ENCODE results near the gene SERPINB1. TPM values are rescaled to one million over a fixed set of nuclear protein-coding genes. Genes with fewer than 3 reads are reported as not detected.

SERPINB1 gene
- total and polyA plus RNA-seq, 12 donors: 16.3 to 73.7 (median 21.2) TPM

GRCh38 chr6:2793534-2794151, 48.0 kb downstream of the SERPINB1 start:
- Histone ChIP-seq H3K27ac (peak overlapping the region in 7 of 10 donors; percentile 19 to 87 (median 72)), H3K4me3 (no peak overlapping the region), H3K36me3 (peaks cover 0 to 4% (median 0%) of the 10 kb centered on the region in 9 donors), H3K27me3 (no peaks in the 10 kb centered on the region), H3K4me1 (peaks cover 6 to 69% (median 33%) of the 10 kb centered on the region in 9 donors), H3K9me3 (no peaks in the 10 kb centered on the region)
- DNase-seq (no peak), ATAC-seq (peak in 1 of 8 donors; percentile 6)
- WGBS, 2 donors: 50 to 54% methylated on average over 9 of the region's 9 CpGs
- intact Hi-C loops (cut with DNase I): loop anchor here in 8 of 10 donors (5.0 to 10.0 kb wide), 3 partner anchors 49 to 139 kb away; partner anchors contain the start of gene SERPINB1 (in 5 of the 8)
- TF ChIP-seq CTCF (IDR thresholded peaks at IDR 0.05): no peak

- Histone ChIP-seq H3K36me3 (peaks cover 0 to 13% (median 0%) of the 10 kb centered on the region in 9 donors), H3K27ac (peak overlapping the region in 7 of 10 donors; percentile 45 to 87 (median 72)), H3K9me3 (no peaks in the 10 kb centered on the region), H3K4me3 (no peak overlapping the region), H3K4me1 (peaks cover 6 to 69% (median 33%) of the 10 kb centered on the region in 9 donors), H3K27me3 (no peaks in the 10 kb centered on the region)
- intact Hi-C loops (cut with DNase I): loop anchor here in 8 of 10 donors (5.0 to 10.0 kb wide), 3 partner anchors 50 to 140 kb away; partner anchors contain the start of gene SERPINB1 (in 5 of the 8)
- TF ChIP-seq CTCF (IDR thresholded peaks at IDR 0.05): no peak
- 92 to 96% methylated on average over 17 of the region's 17 CpGs for WGBS, 2 donors
- ATAC-seq: peak in 1 of 8 donors; percentile 25
- no peak for DNase-seq
Observed at GRCh38 chr6:2792330-2793110, 49.1 kb downstream of the SERPINB1 start.

- Histone ChIP-seq H3K9me3 (no peaks in the 10 kb centered on the region), H3K36me3 (peaks cover 0 to 22% (median 4%) of the 10 kb centered on the region in 9 donors), H3K27ac (peak overlapping the region in 7 of 10 donors; percentile 69 to 87 (median 72)), H3K27me3 (no peaks in the 10 kb centered on the region), H3K4me3 (peak overlapping the region in 1 of 10 donors; percentile 10), H3K4me1 (peaks cover 6 to 59% (median 34%) of the 10 kb centered on the region in 9 donors)
- 60 to 62% methylated on average over 4 of the region's 4 CpGs for WGBS, 2 donors
- no peak for TF ChIP-seq CTCF (IDR thresholded peaks at IDR 0.05)
- DNase-seq: no peak
- peak in 5 of 8 donors; percentile 8 to 33 (median 23) for ATAC-seq
- intact Hi-C loops (cut with DNase I): loop anchor here (1.0 to 10.0 kb wide), 7 partner anchors 47 to 197 kb away; partner anchors contain the start of gene SERPINB1 (in 8 of the 10)
Observed at GRCh38 chr6:2791450-2791974, 50.2 kb downstream of the SERPINB1 start.
